T-helper 17 cell (primary cell): Measurements from ENCODE around the gene BFSP1. TPM values are rescaled to one million over a fixed set of nuclear protein-coding genes. Genes with fewer than 3 reads are reported as not detected.
A peak's percentile ranks its signal among the peaks of the same experiment; 100 is the strongest.

Experiments used
- ATAC-seq: fragments of 150-1000 bp; cut with Tn5 transposase; 2 replicates; pipeline ENCODE4 v1.10.0; 2021; ENCODE audit warnings: mild to moderate bottlenecking, moderate library complexity
- DNase-seq, 3 donors: peaks; one replicate each; pipeline versions ENCODE4 v3.0.0 to v3.0.0-alpha.2; 2020 to 2021
- H3K9me3 ChIP-seq: one replicate; pipeline ENCODE4 v1.7.0; 2013; ENCODE audit warnings: low read length, mild to moderate bottlenecking; ENCODE audit not compliant: control insufficient read depth, poor library complexity, severe bottlenecking
- H3K27ac Mint-ChIP-seq: one replicate; pipeline ENCODE4 v1.8.0; 2022; ENCODE audit warnings: mild to moderate bottlenecking, moderate library complexity, mixed read lengths
- H3K27me3 Mint-ChIP-seq: one replicate; pipeline ENCODE4 v1.8.0; 2022; ENCODE audit warnings: mixed read lengths
- H3K36me3 Mint-ChIP-seq: one replicate; pipeline ENCODE4 v1.8.0; 2022; ENCODE audit warnings: low read depth, mixed read lengths
- H3K4me1 Mint-ChIP-seq: one replicate; pipeline ENCODE4 v1.8.0; 2022; ENCODE audit warnings: mild to moderate bottlenecking, mixed read lengths
- H3K4me3 Mint-ChIP-seq: one replicate; pipeline ENCODE4 v1.8.0; 2022; ENCODE audit warnings: mild to moderate bottlenecking, moderate library complexity, mixed read lengths
- total RNA-seq, 4 donors: library from RNA in 2 of 4; stranded (reverse) in 2 of 4; gene quantifications; one replicate each; pipeline ENCODE4 v1.2.3 and lab custom pipeline; 2022 to 2026

BFSP1 gene
- total RNA-seq, 2 donors from 2014 or later = 0.21 to 1.0 TPM

DNA sequence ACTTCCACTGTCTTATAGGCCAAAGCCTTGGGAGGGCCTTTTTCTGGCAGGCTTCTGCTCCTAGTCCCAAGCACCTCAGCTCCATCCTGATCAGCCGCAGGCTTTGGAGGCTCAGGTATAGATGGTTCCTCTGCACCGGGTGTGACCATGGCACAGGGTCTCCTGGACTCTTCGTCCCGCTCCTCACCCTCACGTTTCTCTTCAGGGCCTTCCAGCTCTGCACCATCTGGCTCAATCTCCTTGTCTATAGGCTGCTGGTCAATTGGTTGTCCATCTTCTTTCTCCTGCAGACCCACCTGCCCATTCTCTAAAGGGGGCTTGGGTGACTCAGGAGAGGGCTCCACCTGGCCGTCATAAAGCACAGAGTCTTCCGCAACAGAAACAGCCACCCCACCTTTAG, 37.0 kb downstream of the BFSP1 start:
- no peak overlapping the region for H3K27ac Mint-ChIP-seq
- peaks cover 7% of the 10 kb centered on the region for H3K27me3 Mint-ChIP-seq
- peaks cover 2% of the 10 kb centered on the region for H3K4me1 Mint-ChIP-seq

DNA sequence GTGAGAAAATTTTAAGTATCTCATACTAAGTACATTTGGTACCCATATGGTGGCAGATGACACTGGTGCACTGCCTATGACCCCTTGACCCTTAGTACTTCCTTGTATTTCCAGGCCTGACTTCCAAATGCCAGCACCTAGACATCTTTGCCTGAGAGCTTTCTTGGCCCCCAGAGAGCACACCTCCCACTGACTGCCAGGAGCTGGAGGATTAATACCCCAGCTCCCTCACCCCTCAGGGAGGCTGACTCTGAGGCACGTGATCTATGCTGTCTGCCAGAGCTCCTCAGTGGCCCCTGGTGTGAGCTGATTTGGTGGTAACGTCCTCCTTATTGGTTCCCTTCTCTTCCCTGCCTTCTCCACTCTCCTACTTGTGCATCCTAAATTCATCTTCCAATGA, 38.0 kb downstream of the BFSP1 start:
- DNase-seq = no peak
- Mint-ChIP-seq H3K27ac (no peak overlapping the region), H3K27me3 (peaks cover 7% of the 10 kb centered on the region), H3K4me1 (peaks cover 2% of the 10 kb centered on the region), H3K36me3 (no peaks in the 10 kb centered on the region), H3K4me3 (no peak overlapping the region)
- H3K9me3 ChIP-seq = no peaks in the 10 kb centered on the region
- ATAC-seq = no peak

More for the DNA sequence above, 37.0 kb downstream of the BFSP1 start:
- DNase-seq (no peak), ATAC-seq (no peak)
- no peak overlapping the region for H3K4me3 Mint-ChIP-seq
- H3K9me3 ChIP-seq = no peaks in the 10 kb centered on the region
- no peaks in the 10 kb centered on the region for H3K36me3 Mint-ChIP-seq

DNA sequence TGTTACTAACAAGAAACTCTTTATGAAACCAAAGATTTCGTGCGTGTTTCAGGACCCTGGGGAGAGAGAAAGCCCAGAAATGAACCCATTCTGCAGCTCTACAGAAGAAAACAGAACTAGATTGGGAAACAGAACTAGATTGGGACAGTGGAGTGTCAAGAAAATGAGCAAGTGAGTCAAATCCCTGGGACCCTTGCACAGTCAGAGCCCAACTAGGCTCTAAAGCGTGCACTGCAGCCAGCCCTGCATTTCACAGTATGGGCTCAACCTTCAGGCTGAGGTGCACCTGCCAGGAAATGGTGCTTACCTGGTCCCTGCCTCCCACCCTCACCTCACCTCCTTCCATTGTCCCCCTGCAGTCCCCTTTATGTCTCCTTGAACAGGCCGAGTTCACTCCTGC, 39.7 kb downstream of the BFSP1 start:
- Mint-ChIP-seq H3K36me3 (no peaks in the 10 kb centered on the region), H3K27ac (no peak overlapping the region), H3K27me3 (peaks cover 7% of the 10 kb centered on the region), H3K4me3 (no peak overlapping the region), H3K4me1 (peaks cover 2% of the 10 kb centered on the region)
- DNase-seq (no peak), ATAC-seq (no peak)
- no peaks in the 10 kb centered on the region for H3K9me3 ChIP-seq

DNA sequence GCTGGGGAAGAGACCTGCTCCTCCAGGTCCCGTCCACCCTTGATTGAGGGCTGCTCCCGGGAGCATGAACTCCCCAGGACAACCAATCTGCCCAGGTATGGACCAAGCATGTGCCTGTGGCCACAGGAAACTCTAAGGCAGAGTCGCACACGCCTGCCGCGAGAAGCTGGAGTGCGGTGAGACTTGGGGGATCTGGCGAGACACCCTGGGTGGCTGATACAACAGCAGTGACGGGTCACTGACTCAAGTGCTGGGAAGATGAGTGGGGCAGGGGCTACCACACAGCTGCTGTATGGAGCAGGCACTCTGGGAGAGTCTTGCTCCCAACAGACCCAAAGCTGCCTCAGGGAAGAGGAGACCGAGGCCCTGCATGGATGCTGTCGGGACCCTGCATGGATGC, 40.1 kb downstream of the BFSP1 start:
- H3K4me1 Mint-ChIP-seq = peaks cover 2% of the 10 kb centered on the region

DNA sequence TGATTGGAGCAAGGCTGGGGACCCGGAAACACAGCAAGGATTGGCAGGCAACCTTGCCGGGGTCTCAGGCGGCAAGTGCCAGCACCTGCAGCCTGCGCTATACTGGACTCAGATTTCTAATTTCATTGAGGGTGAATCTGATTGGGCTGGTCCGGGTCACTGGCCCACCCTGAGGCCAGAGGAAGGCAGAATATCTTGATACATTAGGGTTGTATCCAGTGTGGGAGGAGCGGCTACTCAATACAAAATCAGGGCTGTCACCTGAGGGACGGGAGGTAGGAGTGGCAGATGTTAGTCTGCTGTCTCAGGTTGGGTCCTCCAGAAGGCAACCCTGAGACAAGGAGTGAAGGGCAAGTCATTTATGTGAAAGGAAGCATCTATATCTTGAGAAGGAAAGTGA, 40.7 kb downstream of the BFSP1 start:
- DNase-seq = no peak
- Mint-ChIP-seq H3K36me3 (no peaks in the 10 kb centered on the region), H3K4me1 (peaks cover 2% of the 10 kb centered on the region), H3K4me3 (no peak overlapping the region), H3K27ac (peak overlapping the region; percentile 59), H3K27me3 (peaks cover 13% of the 10 kb centered on the region)
- ATAC-seq = no peak
- H3K9me3 ChIP-seq = no peaks in the 10 kb centered on the region

More for the DNA sequence above, 40.1 kb downstream of the BFSP1 start:
- ATAC-seq = no peak
- no peak overlapping the region for H3K27ac Mint-ChIP-seq
- H3K27me3 Mint-ChIP-seq = peaks cover 11% of the 10 kb centered on the region
- no peaks in the 10 kb centered on the region for H3K36me3 Mint-ChIP-seq
- no peak overlapping the region for H3K4me3 Mint-ChIP-seq
- no peak for DNase-seq
- no peaks in the 10 kb centered on the region for H3K9me3 ChIP-seq

DNA sequence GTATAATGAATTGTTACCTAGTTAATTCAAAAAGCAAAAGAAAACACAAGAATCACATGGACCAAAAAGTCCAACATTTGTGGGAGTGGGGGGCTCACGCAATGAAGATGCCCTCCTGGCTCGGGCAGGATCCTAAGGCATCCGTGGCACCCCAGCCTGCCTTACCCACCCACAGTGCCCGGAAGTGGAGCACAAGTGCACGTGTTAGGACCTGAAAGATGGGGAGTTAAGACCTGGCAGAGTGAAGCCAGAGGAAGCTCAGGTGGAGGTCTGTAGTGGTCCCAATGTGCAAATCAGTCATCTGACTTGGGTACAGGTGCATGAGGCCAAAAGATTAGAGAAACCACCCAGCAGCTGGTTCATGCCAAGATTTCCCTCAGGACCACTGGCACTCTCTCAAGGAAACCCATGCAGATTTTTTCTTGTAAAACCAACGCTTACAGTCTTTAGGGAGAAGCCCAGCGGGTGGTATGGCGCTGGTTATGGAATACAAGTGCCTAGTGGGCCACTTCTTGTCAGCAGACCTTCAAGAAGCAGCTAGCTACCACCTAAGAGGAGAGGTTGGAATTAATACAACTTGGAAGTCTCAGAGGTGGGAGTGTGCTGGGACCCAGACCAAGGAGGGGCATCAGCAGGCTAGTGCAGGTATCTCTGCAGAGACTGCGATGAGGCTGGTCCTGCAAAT, 42.1 kb downstream of the BFSP1 start:
- H3K36me3 Mint-ChIP-seq = no peaks in the 10 kb centered on the region

DNA sequence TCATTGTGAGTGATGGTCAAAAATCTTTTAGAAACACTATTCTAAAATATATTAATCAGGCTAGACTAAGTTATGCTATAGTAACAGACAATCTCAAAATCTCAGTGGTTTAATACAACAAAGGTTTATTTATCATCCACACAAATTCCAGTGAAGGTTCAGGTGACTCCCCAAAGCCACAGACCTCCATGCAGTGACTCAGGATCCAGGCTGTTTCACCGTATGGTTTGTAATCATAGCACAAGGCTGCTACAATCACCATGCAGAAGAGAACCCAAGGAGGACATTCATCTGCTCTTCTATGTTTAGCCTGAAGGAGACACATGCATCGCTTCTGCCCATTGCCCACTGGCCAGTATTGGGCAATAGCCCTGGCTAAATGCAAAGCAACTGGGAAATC, 46.2 kb downstream of the BFSP1 start:
- peaks cover 3% of the 10 kb centered on the region for H3K36me3 Mint-ChIP-seq

More for the DNA sequence above, 42.1 kb downstream of the BFSP1 start:
- ATAC-seq = no peak
- Mint-ChIP-seq H3K4me3 (no peak overlapping the region), H3K4me1 (peaks cover 2% of the 10 kb centered on the region), H3K27me3 (peaks cover 13% of the 10 kb centered on the region), H3K27ac (no peak overlapping the region)
- H3K9me3 ChIP-seq = no peaks in the 10 kb centered on the region
- no peak for DNase-seq

DNA sequence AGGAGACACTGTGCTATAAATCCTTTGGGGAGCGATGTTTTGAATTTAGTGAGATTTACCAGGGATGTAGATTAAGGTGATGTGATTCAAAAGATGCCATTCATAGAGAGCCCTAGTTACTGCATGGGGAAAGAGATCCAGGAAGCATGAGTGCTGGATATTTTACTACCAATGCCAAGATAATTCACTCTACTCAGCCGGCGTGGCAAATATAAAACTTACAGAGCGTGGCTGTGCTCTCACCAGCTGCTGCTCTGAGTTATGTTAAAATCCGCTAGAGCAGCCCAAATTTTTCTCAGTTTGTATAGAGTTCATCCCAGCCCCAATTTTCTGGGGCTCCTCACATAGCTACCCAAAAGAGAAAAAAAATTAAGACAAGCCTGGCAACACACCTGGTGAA, 48.6 kb downstream of the BFSP1 start:
- DNase-seq = no peak
- Mint-ChIP-seq H3K27me3 (peaks cover 21% of the 10 kb centered on the region), H3K4me1 (peaks cover 3% of the 10 kb centered on the region), H3K36me3 (peaks cover 3% of the 10 kb centered on the region), H3K4me3 (no peak overlapping the region), H3K27ac (no peak overlapping the region)
- no peaks in the 10 kb centered on the region for H3K9me3 ChIP-seq
- no peak for ATAC-seq

More for the DNA sequence above, 46.2 kb downstream of the BFSP1 start:
- peaks cover 21% of the 10 kb centered on the region for H3K27me3 Mint-ChIP-seq
- ATAC-seq (no peak), DNase-seq (no peak)
- H3K4me1 Mint-ChIP-seq = peaks cover 3% of the 10 kb centered on the region
- no peak overlapping the region for H3K4me3 Mint-ChIP-seq
- no peaks in the 10 kb centered on the region for H3K9me3 ChIP-seq
- no peak overlapping the region for H3K27ac Mint-ChIP-seq

DNA sequence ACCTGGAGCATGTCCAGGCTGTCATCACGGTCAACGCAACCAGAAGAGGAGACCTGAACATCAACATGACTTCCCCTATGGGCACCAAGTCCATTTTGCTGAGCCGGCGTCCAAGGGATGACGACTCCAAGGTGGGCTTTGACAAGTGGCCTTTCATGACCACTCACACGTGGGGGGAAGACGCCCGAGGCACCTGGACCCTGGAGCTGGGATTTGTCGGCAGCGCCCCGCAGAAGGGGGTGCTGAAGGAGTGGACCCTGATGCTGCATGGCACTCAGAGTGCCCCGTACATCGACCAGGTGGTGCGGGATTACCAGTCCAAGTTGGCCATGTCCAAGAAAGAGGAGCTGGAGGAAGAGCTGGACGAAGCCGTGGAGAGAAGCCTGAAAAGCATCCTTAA, 49.5 kb downstream of the BFSP1 start:
- ATAC-seq (no peak), DNase-seq (no peak)
- H3K27me3 Mint-ChIP-seq = peaks cover 21% of the 10 kb centered on the region
- H3K4me3 Mint-ChIP-seq = no peak overlapping the region
- H3K9me3 ChIP-seq = no peaks in the 10 kb centered on the region
- peaks cover 3% of the 10 kb centered on the region for H3K4me1 Mint-ChIP-seq
- H3K36me3 Mint-ChIP-seq = peaks cover 3% of the 10 kb centered on the region
- no peak overlapping the region for H3K27ac Mint-ChIP-seq

DNA sequence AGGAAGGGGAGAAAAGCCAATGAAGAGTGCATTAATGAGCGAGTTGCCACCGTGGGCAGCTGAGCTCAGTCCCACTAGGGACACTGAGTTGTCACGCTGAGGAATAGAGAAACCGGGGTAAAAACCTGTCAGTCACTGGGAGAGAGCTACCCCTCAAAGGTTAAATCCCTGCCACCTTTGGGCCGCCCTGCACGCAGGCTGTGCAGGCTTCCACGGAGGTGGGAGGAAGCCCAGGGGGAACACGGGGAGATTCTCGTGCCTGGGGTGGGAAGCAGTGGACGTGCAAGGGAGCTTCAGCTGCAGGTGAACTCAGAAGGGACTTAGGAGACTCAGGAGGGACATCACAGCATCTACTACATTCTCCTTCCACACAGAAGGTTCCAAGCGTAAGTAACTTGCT, 50.5 kb downstream of the BFSP1 start:
- Mint-ChIP-seq H3K36me3 (peaks cover 3% of the 10 kb centered on the region), H3K27ac (no peak overlapping the region), H3K4me1 (peaks cover 3% of the 10 kb centered on the region), H3K4me3 (no peak overlapping the region), H3K27me3 (peaks cover 15% of the 10 kb centered on the region)
- DNase-seq (no peak), ATAC-seq (no peak)
- no peaks in the 10 kb centered on the region for H3K9me3 ChIP-seq

DNA sequence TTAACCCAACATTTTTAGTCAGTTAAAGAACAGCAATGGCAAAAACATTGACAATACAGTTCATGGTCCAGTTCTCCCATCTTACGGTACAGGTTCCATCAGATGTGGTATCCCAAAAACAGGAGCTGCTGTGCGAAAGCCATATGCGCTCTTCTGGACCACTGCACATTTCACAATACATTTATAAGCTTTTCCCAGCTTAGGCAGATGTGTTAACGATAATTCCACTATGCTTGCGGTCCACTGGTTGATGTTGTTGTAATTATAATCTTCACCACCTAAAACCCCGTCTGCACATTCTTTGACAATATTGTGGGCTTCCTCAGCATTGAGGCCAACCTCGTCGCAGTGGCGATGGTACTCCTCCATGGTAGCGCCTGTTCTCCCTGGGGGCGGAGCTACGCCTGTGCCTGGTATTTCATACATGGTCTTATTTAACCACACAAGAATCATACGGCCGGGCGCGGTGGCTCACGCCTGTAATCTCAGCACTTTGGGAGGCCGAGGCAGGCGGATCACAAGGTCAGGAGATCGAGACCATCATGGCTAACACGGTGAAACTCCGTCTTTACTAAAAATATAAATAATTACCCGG, 52.0 kb downstream of the BFSP1 start:
- peaks cover 15% of the 10 kb centered on the region for H3K27me3 Mint-ChIP-seq
- no peaks in the 10 kb centered on the region for H3K9me3 ChIP-seq
- no peak for ATAC-seq
- no peak overlapping the region for H3K27ac Mint-ChIP-seq
- H3K4me3 Mint-ChIP-seq = no peak overlapping the region
- H3K36me3 Mint-ChIP-seq = peaks cover 3% of the 10 kb centered on the region
- peaks cover 3% of the 10 kb centered on the region for H3K4me1 Mint-ChIP-seq
- no peak for DNase-seq

DNA sequence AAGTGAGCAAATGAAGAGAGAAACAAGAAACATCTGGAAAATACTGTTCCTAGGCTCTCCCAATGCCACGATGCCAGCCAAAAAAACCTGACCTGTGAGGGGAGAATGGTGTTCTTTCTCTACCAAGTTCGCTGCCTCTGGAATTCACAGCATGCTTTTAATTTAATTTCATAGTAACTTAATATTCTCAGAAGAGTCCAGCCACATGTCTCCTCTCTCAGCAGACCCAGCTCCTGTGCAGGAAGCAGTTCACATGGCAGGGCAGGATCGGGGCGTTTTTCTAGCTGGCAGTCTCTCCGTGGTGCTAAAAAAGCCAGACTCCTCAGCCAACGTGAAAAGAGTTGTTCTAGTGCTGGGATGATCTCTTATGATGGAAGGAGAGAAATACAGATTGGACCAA, 57.5 kb downstream of the BFSP1 start:
- Mint-ChIP-seq H3K27ac (no peak overlapping the region), H3K27me3 (no peaks in the 10 kb centered on the region), H3K4me1 (no peaks in the 10 kb centered on the region), H3K4me3 (no peak overlapping the region), H3K36me3 (no peaks in the 10 kb centered on the region)
- no peaks in the 10 kb centered on the region for H3K9me3 ChIP-seq
- DNase-seq (no peak), ATAC-seq (no peak)

DNA sequence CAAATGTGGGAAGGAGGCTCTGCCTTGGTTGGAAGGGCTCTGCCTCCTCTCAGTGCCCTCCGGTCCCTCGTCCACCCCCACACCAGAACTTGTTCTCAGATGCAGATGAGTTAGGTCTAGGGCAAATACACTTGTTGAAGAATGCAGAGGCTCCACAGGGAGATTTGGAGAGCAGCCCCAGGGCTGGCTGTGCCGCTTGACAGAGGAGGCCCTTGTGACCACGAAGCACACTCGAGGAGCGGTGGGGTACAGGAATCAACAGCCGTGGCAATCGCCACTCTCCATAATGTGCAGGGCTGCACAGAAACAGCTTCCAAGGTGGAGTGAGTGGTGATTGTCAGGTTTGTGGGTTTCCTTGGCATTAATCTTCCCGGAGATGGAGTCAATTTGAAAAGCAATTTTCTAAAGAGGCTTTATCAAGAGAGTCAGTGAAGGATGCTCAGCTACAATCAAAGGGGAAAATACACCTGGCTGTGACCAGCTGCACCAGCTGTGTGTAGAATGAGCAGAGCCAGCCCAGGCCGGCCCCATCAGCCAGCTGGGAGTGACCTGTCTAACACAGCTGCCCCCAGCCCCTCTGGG, 59.5 kb downstream of the BFSP1 start:
- Mint-ChIP-seq H3K4me3 (no peak overlapping the region), H3K27ac (no peak overlapping the region)

DNA sequence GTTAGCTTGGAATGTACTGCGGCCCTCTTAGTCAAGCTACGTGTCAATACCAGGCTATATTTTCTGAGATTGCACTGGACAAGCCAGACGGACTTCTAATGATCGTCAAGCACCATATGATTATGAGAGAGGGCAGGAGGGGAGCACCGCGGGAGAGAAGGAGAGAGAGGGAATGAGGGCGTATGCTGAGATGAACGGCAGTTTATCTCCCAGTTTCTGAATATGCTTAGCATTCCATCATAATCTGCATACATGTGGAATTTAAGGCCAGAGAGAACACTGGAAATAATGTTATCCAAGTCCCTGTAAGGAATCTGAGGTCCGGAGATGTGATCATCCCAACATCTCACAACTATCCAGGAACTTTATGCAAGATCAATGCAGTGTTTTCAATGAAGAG, 60.2 kb downstream of the BFSP1 start:
- DNase-seq (no peak), ATAC-seq (no peak)
- Mint-ChIP-seq H3K4me3 (no peak overlapping the region), H3K4me1 (no peaks in the 10 kb centered on the region), H3K36me3 (no peaks in the 10 kb centered on the region), H3K27me3 (peaks cover 19% of the 10 kb centered on the region), H3K27ac (no peak overlapping the region)
- H3K9me3 ChIP-seq = no peaks in the 10 kb centered on the region

More for the DNA sequence above, 59.5 kb downstream of the BFSP1 start:
- no peaks in the 10 kb centered on the region for H3K9me3 ChIP-seq
- no peaks in the 10 kb centered on the region for H3K4me1 Mint-ChIP-seq
- DNase-seq = no peak
- H3K36me3 Mint-ChIP-seq = no peaks in the 10 kb centered on the region
- H3K27me3 Mint-ChIP-seq = peaks cover 14% of the 10 kb centered on the region
- ATAC-seq = no peak
